HEK293 (cell line): ENCODE data around the gene THBD.

Experiments used
- CTCF ChIA-PET: fragments of 350-600 bp; formaldehyde crosslinking; extraction: SDS; loops from one replicate; lab custom pipeline; 2021; ENCODE audit warnings: antibody characterized with exemption; lab: Yijun Ruan, JAX
- POLR2A ChIA-PET: fragments of 300-600 bp; formaldehyde crosslinking; extraction: SDS; loops from one replicate; lab custom pipeline; 2020; ENCODE audit warnings: antibody characterized with exemption, inconsistent platforms; lab: Yijun Ruan, JAX
- H3K27ac ChIP-seq: fragments of 200-500 bp; sonication (Bioruptor generic); 2 replicates; pipeline ENCODE4 v1.5.1; 2014; ENCODE audit warnings: low read depth, low read length, control low read depth, inconsistent platforms; ENCODE audit errors: extremely low read depth
- H3K36me3 ChIP-seq, 2 experiments: fragments of 200-500 bp in 1 of 2; sonication (Bioruptor generic) in 1 of 2; 1 replicate in 1 of 2; 2 replicates in 1 of 2; pipeline ENCODE4 v1.5.1; 2014 to 2017; ENCODE audit warnings: inconsistent platforms in 2 of 2, low read length in 2 of 2; ENCODE audit not compliant: control insufficient read depth in 2 of 2, insufficient read depth in 1 of 2
- H3K4me1 ChIP-seq: fragments of 200-500 bp; sonication (Bioruptor generic); 2 replicates; pipeline ENCODE4 v1.5.1; 2014; ENCODE audit warnings: mild to moderate bottlenecking, low read length, inconsistent platforms; ENCODE audit not compliant: control insufficient read depth, insufficient read depth
- H3K4me3 ChIP-seq: 2 replicates; pipeline ENCODE4 v1.5.1; 2011; ENCODE audit warnings: low read depth, mild to moderate bottlenecking, control low read depth, low read length, moderate library complexity
- H3K9me3 ChIP-seq: fragments of 200-500 bp; sonication (Bioruptor generic); 2 replicates; pipeline ENCODE4 v1.5.1; 2014; ENCODE audit warnings: low read depth, low read length, inconsistent platforms; ENCODE audit not compliant: control insufficient read depth, insufficient read depth
- GFI1B ChIP-seq: fragments of 450-650 bp; formaldehyde crosslinking; IDR thresholded peaks from 2 replicates; pipeline ENCODE4 v1.5.1; 2016; ENCODE audit warnings: missing biosample characterization, missing genetic modification characterization
- GLI4 ChIP-seq: fragments of 450-650 bp; formaldehyde crosslinking; IDR thresholded peaks from 2 replicates; pipeline ENCODE4 v1.5.1; 2016; ENCODE audit warnings: missing biosample characterization, missing genetic modification characterization
- GLIS1 ChIP-seq: fragments of 450-650 bp; formaldehyde crosslinking; IDR thresholded peaks from 2 replicates; pipeline ENCODE4 v1.5.1; 2016; ENCODE audit warnings: missing biosample characterization, missing genetic modification characterization
- OVOL3 ChIP-seq: fragments of 450-650 bp; formaldehyde crosslinking; IDR thresholded peaks from 2 replicates; pipeline ENCODE4 v1.5.1; 2016; ENCODE audit warnings: missing biosample characterization, missing genetic modification characterization
- SCRT2 ChIP-seq: fragments of 450-650 bp; formaldehyde crosslinking; IDR thresholded peaks from 2 replicates; pipeline ENCODE4 v1.5.1; 2016; ENCODE audit warnings: missing biosample characterization, missing genetic modification characterization
- ZBTB8A ChIP-seq: fragments of 450-650 bp; formaldehyde crosslinking; IDR thresholded peaks from 2 replicates; pipeline ENCODE4 v1.5.1; 2016; ENCODE audit warnings: missing biosample characterization, missing genetic modification characterization
- ZIC2 ChIP-seq: fragments of 450-650 bp; formaldehyde crosslinking; IDR thresholded peaks from 2 replicates; pipeline ENCODE4 v1.5.1; 2016; ENCODE audit warnings: missing biosample characterization, missing genetic modification characterization
- ZNF114 ChIP-seq: fragments of 450-650 bp; formaldehyde crosslinking; IDR thresholded peaks from 2 replicates; pipeline ENCODE4 v1.5.0; 2017; ENCODE audit warnings: missing biosample characterization, missing genetic modification characterization
- ZNF132 ChIP-seq: fragments of 450-650 bp; formaldehyde crosslinking; IDR thresholded peaks from 2 replicates; pipeline ENCODE4 v1.5.1; 2017; ENCODE audit warnings: missing biosample characterization, missing genetic modification characterization, borderline replicate concordance
- ZNF146 ChIP-seq: fragments of 450-650 bp; formaldehyde crosslinking; IDR thresholded peaks from 2 replicates; pipeline ENCODE4 v1.5.1; 2016; ENCODE audit warnings: missing biosample characterization, missing genetic modification characterization
- ZNF174 ChIP-seq: fragments of 450-650 bp; formaldehyde crosslinking; IDR thresholded peaks from 2 replicates; pipeline ENCODE4 v1.5.0; 2017; ENCODE audit warnings: missing biosample characterization, mild to moderate bottlenecking, missing genetic modification characterization
- ZNF311 ChIP-seq: fragments of 450-650 bp; formaldehyde crosslinking; IDR thresholded peaks from 2 replicates; pipeline ENCODE4 v1.5.1; 2017; ENCODE audit warnings: missing biosample characterization, missing genetic modification characterization, borderline replicate concordance
- ZNF501 ChIP-seq: fragments of 450-650 bp; formaldehyde crosslinking; IDR thresholded peaks from 2 replicates; pipeline ENCODE4 v1.5.1; 2016; ENCODE audit warnings: missing biosample characterization, missing genetic modification characterization
- ZNF560 ChIP-seq: fragments of 450-650 bp; formaldehyde crosslinking; IDR thresholded peaks from 2 replicates; pipeline ENCODE4 v1.5.1; 2017; ENCODE audit warnings: missing biosample characterization, missing genetic modification characterization, borderline replicate concordance
- TF ChIP-seq, protein P1 (sequence below): fragments of 450-650 bp; formaldehyde crosslinking; IDR thresholded peaks from 2 replicates; pipeline ENCODE4 v1.5.1; 2016; ENCODE audit warnings: missing biosample characterization, missing genetic modification characterization, low read depth
- TF ChIP-seq, protein P2 (sequence below): fragments of 450-650 bp; formaldehyde crosslinking; IDR thresholded peaks from 2 replicates; pipeline ENCODE4 v1.5.1; 2017; ENCODE audit warnings: missing biosample characterization, missing genetic modification characterization
- TF ChIP-seq, protein P3 (sequence below): fragments of 450-650 bp; formaldehyde crosslinking; IDR thresholded peaks from 2 replicates; pipeline ENCODE4 v1.5.1; 2016; ENCODE audit warnings: missing biosample characterization, missing genetic modification characterization, borderline replicate concordance
- TF ChIP-seq, protein P4 (sequence below): fragments of 450-650 bp; formaldehyde crosslinking; IDR thresholded peaks from 2 replicates; pipeline ENCODE4 v1.5.1; 2016; ENCODE audit warnings: missing biosample characterization, missing genetic modification characterization
- TF ChIP-seq, protein P5 (sequence below): fragments of 450-650 bp; IDR thresholded peaks from 2 replicates; pipeline ENCODE4 v1.5.1; 2018; ENCODE audit warnings: missing biosample characterization, mild to moderate bottlenecking, missing genetic modification characterization
- TF ChIP-seq, protein P6 (sequence below): fragments of 450-650 bp; formaldehyde crosslinking; IDR thresholded peaks from 2 replicates; pipeline ENCODE4 v1.5.1; 2016; ENCODE audit warnings: missing biosample characterization, missing genetic modification characterization

The THBD gene

DNA sequence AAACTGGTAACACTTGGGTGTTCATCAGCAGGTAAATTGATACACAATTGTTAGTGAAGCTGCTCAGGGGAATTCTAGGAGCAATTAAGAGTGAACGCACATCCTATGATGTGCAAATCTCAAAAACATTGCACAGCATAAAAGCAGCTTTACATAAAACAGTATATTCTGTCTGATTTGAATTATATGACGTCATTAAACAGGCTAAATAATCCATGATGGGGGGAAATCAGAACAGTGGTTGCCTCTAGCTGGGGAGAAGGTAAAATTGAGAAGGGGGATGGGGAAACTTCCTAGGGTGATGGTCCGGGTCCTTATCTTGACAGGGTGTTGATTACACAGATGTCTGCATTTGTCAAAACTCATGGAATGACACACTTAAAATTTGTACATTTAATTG, 17.3 kb upstream of the THBD start:
- no peaks in the 10 kb centered on the region for H3K36me3 ChIP-seq
- no peak for TF ChIP-seq ZNF132 (tag by site-specific recombination)
- no peak for TF ChIP-seq ZNF501 (tag by site-specific recombination)
- TF ChIP-seq ZNF146, result no peak
- no peak for TF ChIP-seq ZNF311 (tag by site-specific recombination)
- TF ChIP-seq, protein P1, sequence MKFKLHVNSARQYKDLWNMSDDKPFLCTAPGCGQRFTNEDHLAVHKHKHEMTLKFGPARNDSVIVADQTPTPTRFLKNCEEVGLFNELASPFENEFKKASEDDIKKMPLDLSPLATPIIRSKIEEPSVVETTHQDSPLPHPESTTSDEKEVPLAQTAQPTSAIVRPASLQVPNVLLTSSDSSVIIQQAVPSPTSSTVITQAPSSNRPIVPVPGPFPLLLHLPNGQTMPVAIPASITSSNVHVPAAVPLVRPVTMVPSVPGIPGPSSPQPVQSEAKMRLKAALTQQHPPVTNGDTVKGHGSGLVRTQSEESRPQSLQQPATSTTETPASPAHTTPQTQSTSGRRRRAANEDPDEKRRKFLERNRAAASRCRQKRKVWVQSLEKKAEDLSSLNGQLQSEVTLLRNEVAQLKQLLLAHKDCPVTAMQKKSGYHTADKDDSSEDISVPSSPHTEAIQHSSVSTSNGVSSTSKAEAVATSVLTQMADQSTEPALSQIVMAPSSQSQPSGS (tag by site-specific recombination), result peak; percentile 74; the same call in 1 of the 2 replicates
- TF ChIP-seq, protein P2, sequence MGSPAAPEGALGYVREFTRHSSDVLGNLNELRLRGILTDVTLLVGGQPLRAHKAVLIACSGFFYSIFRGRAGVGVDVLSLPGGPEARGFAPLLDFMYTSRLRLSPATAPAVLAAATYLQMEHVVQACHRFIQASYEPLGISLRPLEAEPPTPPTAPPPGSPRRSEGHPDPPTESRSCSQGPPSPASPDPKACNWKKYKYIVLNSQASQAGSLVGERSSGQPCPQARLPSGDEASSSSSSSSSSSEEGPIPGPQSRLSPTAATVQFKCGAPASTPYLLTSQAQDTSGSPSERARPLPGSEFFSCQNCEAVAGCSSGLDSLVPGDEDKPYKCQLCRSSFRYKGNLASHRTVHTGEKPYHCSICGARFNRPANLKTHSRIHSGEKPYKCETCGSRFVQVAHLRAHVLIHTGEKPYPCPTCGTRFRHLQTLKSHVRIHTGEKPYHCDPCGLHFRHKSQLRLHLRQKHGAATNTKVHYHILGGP, result no peak
- no peak overlapping the region for H3K27ac ChIP-seq
- POLR2A ChIA-PET, result no interaction called here
- H3K4me3 ChIP-seq, result no peak overlapping the region
- H3K9me3 ChIP-seq, result no peaks in the 10 kb centered on the region
- CTCF ChIA-PET, result interaction anchor here (1.1 to 1.7 kb wide), 2 partner anchors 13 to 16 kb away, joined by 5 to 6 read pairs; no protein-coding TSS in a partner anchor
- H3K4me1 ChIP-seq, result 0 out of 2 replicates have a peak, but pooled peaks cover 2% of the 10 kb centered on the region

DNA sequence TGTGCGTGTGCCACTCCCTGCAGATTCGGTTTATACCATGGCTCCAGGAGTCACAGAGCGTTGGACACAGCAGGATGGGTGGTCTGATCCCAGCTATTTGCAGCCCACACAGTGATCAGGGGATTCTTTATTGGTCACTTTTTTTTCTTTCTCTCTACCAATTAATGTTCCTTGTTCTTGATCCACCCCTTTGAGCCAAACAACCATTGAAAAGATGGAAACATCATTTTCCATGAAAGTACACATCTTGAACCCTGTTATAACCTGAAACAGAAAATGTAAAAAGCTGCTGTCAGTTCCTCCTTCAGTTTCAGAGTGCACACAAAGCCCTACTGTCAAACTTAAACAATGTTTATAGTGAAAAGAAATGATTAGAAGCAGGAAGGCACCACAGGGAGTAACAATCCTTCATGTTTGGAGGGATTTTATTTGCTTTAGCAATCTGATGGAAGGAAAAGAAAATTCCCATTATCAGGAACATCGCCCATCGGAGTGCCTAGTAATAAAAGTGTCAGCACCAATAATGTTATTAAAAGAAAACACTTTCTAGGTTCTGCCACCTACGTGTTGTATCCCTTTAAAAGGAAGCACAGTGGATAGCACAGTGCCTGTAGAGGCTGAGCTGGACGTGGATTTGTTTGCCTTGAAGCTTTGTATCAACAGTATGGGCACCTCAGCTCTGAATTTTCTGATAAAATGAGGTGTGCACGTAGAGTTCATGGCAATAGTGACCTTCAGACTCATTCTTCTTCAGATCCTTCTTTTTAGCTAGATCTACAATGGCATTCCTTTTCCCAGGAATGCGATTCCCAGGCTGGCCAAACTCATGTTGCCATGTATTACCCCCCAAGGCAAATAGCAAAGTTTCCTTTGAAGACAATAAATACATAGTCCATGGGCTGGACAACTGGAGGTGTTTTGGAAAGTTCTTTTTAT, 16.1 kb upstream of the THBD start:
- no peaks in the 10 kb centered on the region for H3K36me3 ChIP-seq
- no peak overlapping the region for H3K27ac ChIP-seq
- no peak overlapping the region for H3K4me3 ChIP-seq
- POLR2A ChIA-PET, result no interaction called here
- H3K9me3 ChIP-seq, result no peaks in the 10 kb centered on the region
- H3K4me1 ChIP-seq, result 0 out of 2 replicates have a peak, but pooled peaks cover 2% of the 10 kb centered on the region
- CTCF ChIA-PET, result interaction anchor here (0.6 to 2.1 kb wide), 5 partner anchors 14 to 378 kb away, joined by 3 to 7 read pairs (median 4); no protein-coding TSS in a partner anchor
- TF ChIP-seq ZNF560 (tag by site-specific recombination) (no peak), ZNF114 (tag by site-specific recombination) (no peak), ZNF174 (tag by site-specific recombination) (no peak), GFI1B (peak; percentile 22; the same call in 1 of the 2 replicates), GLIS1 (no peak), GLI4 (tag by site-specific recombination) (no peak), OVOL3 (no peak), ZIC2 (tag by site-specific recombination) (peak; percentile 30; the same call in 1 of the 2 replicates), ZBTB8A (0 out of 2 replicates have a peak, but pooled peaks have one; percentile 9), SCRT2 (tag by site-specific recombination) (no peak)
- TF ChIP-seq, protein P3, sequence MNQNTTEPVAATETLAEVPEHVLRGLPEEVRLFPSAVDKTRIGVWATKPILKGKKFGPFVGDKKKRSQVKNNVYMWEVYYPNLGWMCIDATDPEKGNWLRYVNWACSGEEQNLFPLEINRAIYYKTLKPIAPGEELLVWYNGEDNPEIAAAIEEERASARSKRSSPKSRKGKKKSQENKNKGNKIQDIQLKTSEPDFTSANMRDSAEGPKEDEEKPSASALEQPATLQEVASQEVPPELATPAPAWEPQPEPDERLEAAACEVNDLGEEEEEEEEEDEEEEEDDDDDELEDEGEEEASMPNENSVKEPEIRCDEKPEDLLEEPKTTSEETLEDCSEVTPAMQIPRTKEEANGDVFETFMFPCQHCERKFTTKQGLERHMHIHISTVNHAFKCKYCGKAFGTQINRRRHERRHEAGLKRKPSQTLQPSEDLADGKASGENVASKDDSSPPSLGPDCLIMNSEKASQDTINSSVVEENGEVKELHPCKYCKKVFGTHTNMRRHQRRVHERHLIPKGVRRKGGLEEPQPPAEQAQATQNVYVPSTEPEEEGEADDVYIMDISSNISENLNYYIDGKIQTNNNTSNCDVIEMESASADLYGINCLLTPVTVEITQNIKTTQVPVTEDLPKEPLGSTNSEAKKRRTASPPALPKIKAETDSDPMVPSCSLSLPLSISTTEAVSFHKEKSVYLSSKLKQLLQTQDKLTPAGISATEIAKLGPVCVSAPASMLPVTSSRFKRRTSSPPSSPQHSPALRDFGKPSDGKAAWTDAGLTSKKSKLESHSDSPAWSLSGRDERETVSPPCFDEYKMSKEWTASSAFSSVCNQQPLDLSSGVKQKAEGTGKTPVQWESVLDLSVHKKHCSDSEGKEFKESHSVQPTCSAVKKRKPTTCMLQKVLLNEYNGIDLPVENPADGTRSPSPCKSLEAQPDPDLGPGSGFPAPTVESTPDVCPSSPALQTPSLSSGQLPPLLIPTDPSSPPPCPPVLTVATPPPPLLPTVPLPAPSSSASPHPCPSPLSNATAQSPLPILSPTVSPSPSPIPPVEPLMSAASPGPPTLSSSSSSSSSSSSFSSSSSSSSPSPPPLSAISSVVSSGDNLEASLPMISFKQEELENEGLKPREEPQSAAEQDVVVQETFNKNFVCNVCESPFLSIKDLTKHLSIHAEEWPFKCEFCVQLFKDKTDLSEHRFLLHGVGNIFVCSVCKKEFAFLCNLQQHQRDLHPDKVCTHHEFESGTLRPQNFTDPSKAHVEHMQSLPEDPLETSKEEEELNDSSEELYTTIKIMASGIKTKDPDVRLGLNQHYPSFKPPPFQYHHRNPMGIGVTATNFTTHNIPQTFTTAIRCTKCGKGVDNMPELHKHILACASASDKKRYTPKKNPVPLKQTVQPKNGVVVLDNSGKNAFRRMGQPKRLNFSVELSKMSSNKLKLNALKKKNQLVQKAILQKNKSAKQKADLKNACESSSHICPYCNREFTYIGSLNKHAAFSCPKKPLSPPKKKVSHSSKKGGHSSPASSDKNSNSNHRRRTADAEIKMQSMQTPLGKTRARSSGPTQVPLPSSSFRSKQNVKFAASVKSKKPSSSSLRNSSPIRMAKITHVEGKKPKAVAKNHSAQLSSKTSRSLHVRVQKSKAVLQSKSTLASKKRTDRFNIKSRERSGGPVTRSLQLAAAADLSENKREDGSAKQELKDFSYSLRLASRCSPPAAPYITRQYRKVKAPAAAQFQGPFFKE (tag by site-specific recombination), result no peak
- TF ChIP-seq, protein P4, sequence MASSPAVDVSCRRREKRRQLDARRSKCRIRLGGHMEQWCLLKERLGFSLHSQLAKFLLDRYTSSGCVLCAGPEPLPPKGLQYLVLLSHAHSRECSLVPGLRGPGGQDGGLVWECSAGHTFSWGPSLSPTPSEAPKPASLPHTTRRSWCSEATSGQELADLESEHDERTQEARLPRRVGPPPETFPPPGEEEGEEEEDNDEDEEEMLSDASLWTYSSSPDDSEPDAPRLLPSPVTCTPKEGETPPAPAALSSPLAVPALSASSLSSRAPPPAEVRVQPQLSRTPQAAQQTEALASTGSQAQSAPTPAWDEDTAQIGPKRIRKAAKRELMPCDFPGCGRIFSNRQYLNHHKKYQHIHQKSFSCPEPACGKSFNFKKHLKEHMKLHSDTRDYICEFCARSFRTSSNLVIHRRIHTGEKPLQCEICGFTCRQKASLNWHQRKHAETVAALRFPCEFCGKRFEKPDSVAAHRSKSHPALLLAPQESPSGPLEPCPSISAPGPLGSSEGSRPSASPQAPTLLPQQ (tag by site-specific recombination), result no peak
- TF ChIP-seq, protein P5, sequence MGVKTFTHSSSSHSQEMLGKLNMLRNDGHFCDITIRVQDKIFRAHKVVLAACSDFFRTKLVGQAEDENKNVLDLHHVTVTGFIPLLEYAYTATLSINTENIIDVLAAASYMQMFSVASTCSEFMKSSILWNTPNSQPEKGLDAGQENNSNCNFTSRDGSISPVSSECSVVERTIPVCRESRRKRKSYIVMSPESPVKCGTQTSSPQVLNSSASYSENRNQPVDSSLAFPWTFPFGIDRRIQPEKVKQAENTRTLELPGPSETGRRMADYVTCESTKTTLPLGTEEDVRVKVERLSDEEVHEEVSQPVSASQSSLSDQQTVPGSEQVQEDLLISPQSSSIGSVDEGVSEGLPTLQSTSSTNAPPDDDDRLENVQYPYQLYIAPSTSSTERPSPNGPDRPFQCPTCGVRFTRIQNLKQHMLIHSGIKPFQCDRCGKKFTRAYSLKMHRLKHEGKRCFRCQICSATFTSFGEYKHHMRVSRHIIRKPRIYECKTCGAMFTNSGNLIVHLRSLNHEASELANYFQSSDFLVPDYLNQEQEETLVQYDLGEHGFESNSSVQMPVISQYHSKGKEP (tag by site-specific recombination), result no peak
- TF ChIP-seq, protein P6, sequence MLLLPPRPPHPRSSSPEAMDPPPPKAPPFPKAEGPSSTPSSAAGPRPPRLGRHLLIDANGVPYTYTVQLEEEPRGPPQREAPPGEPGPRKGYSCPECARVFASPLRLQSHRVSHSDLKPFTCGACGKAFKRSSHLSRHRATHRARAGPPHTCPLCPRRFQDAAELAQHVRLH (tag by site-specific recombination), result no peak
